ENCODE data around the gene GABRB3. TPM values are rescaled to one million over a fixed set of nuclear protein-coding genes. Genes with fewer than 3 reads are reported as not detected.

GABRB3 gene
- total and polyA plus RNA-seq, 2 of the 8 experiments (the other 6 are each of a cell fraction or from before 2014, with no cell fraction given), result 98.8 to 163 TPM

GRCh38 chr15:26702381-26702780 lies 70.5 kb downstream of the GABRB3 start:
- Histone ChIP-seq H3K23me2 (ENCODE audit: low read depth, low read length) (no peaks in the 10 kb centered on the region), H3K23ac (ENCODE audit: insufficient read length) (no peak overlapping the region), H3K4me2 (ENCODE audit: insufficient read depth in 1 of 2, low read depth in 2 of 2, low read length in 2 of 2) (no peak overlapping the region), H3K27me3 (replicated peaks in 1 of 4; ENCODE audit: control insufficient read depth in 3 of 4, extremely low read depth in 1 of 4, insufficient read depth in 3 of 4, low read length in 3 of 4) (no peaks in the 10 kb centered on the region; a peak in 1 of 7 replicates), H4K20me1 (replicated peaks in 1 of 2; ENCODE audit: control insufficient read depth in 1 of 2, insufficient read depth in 2 of 2, low read length in 2 of 2) (peaks cover 2 to 6% of the 10 kb centered on the region in 2 experiments), H4K91ac (replicated peaks; ENCODE audit: insufficient read length, low read length) (no peak overlapping the region), H3K9me3 (ENCODE audit: insufficient read depth in 2 of 2, low read depth in 1 of 2, low read length in 1 of 2) (no peaks in the 10 kb centered on the region), H3K4ac (replicated peaks; ENCODE audit: insufficient read length, low read depth, low read length) (no peak overlapping the region), H3K36me3 (ENCODE audit: control insufficient read depth in 2 of 4, insufficient read depth in 4 of 4, low read length in 3 of 4) (no peaks in the 10 kb centered on the region), H3K79me1 (ENCODE audit: low read depth, low read length) (peaks cover 4% of the 10 kb centered on the region), H3K79me2 (ENCODE audit: control insufficient read depth in 1 of 2, insufficient read depth in 2 of 2, low read length in 2 of 2) (peaks cover 0 to 98% of the 10 kb centered on the region in 2 experiments), H3K56ac (replicated peaks; ENCODE audit: insufficient read length, low read depth, low read length) (no peak overlapping the region), H2BK12ac (ENCODE audit: low read depth, low read length) (no peak overlapping the region), H3K27ac (ENCODE audit: low read depth, low read length) (no peak overlapping the region), H3K4me3 (ENCODE audit: extremely low read depth in 1 of 4, insufficient read depth in 2 of 4, low read depth in 3 of 4, low read length in 4 of 4) (no peak overlapping the region), H2BK5ac (ENCODE audit: low read depth, low read length) (no peak overlapping the region), H4K8ac (ENCODE audit: extremely low read depth, insufficient read depth, low read length) (no peak overlapping the region), H3K14ac (ENCODE audit: insufficient read length) (no peak overlapping the region), H3K9ac (replicated peaks in 1 of 4; ENCODE audit: extremely low read depth in 1 of 4, low read depth in 3 of 4, low read length in 3 of 4) (no peak overlapping the region), H2AK5ac (ENCODE audit: low read depth, low read length) (no peak overlapping the region), H2BK20ac (ENCODE audit: low read length) (no peak overlapping the region), H2BK15ac (ENCODE audit: low read length) (no peak overlapping the region), H3K4me1 (replicated peaks in 1 of 4; ENCODE audit: control insufficient read depth in 3 of 4, insufficient read depth in 4 of 4, low read length in 3 of 4) (peaks cover 0 to 18% (median 5%) of the 10 kb centered on the region in 4 experiments; a peak in 4 of 7 replicates), H3K18ac (ENCODE audit: extremely low read depth, low read length) (no peak overlapping the region), H2BK120ac (replicated peaks; ENCODE audit: low read depth, low read length) (no peak overlapping the region), H2AFZ (ENCODE audit: low read length) (no peak overlapping the region), H4K5ac (ENCODE audit: insufficient read length, low read depth, low read length) (no peak overlapping the region)
- TF ChIP-seq JUN (IDR thresholded peaks at IDR 0.05; ENCODE audit: low read depth, low read length) (no peak), KDM1A (IDR thresholded peaks at IDR 0.05; ENCODE audit: borderline replicate concordance, low read length) (no peak), YY1 (IDR thresholded peaks at IDR 0.05; ENCODE audit: low read depth, low read length) (no peak), ASH2L (IDR thresholded peaks at IDR 0.05; ENCODE audit: low read length) (no peak)
- FAIRE-seq, result no peak
- DNase-seq (ENCODE audit: low read depth in 1 of 2, low spot score in 2 of 2), result no peak
- POLR2A ChIA-PET (ENCODE audit: partially characterized antibody), result no interaction called here
- CTCF ChIA-PET (ENCODE audit: partially characterized antibody), result no interaction called here
- 67% methylated on average over 1 of the region's 1 CpG; no CpG with 5 or more reads in 1 of the 2 experiments for WGBS, 2 experiments (ENCODE audit: extremely low coverage in 1 of 2, insufficient coverage in 1 of 2, insufficient read length in 1 of 2, insufficient replicate concordance in 2 of 2, low coverage in 1 of 2, low lambda C conversion rate in 2 of 2, missing lambda C conversion rate in 1 of 2)

Data from H1 (cell line).